HG03066 (cell line): ENCODE results near the gene IDUA.

Experiments used
- ATAC-seq: cut with Tn5 transposase; IDR thresholded peaks from one replicate; pipeline ENCODE4 v1.9.1; 2021; ENCODE audit warnings: low read depth; ENCODE audit not compliant: unreplicated experiment

Gene IDUA

GRCh38 chr4:1013225-1014073 is 26.6 kb downstream of the IDUA start:
- ATAC-seq = no peak

- ATAC-seq = no peak
Measured at GRCh38 chr4:1014291-1015167, 27.7 kb downstream of the IDUA start.

GRCh38 chr4:1015179-1015578 is 28.3 kb downstream of the IDUA start:
- ATAC-seq = no peak

DNA sequence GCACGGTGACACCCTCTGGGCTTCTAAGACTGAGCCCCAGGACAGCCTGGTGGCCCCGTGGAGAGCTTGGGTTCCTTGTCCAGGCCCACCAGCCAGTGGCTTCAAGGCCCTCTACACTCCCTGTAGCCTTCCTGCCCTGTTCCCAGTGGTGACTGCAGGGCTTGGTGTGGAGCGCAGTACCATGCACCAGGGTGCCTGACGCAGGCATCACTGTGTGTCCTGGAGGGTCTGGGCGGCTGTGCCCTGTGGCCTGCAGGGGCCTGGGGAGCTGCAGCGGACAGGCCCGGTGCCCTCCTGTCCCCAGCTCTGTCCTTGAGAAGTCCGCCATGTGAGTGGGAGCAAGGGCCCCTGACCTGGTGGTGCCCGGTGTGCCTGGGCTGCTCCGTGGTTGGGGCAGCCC is 28.9 kb downstream of the IDUA start:
- ATAC-seq = no peak

DNA sequence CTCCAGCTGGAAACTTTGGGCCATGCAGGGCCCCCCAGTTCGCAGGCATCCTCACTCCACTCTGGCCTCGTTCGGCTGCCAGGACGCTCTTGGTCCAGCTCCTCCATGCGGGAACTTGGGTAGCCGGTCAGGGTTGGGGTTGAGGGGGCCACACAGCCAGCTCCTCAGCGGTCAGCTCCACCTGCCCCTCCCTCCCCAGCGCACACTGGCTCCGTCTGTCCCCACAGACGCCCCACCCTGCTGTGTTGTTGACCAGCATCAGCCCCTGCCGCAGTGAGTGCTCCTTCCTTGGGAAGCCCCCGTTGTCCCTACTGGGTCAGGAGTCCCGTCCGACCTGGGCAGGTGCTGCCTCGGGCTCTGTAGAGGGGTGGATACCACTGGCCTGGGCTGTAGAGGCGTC is 30.4 kb downstream of the IDUA start:
- ATAC-seq = no peak

- ATAC-seq = no peak
Measured at GRCh38 chr4:1017706-1018105, 30.9 kb downstream of the IDUA start.

- no peak for ATAC-seq
Measured at GRCh38 chr4:1018147-1019020, 31.5 kb downstream of the IDUA start.

GRCh38 chr4:1019320-1019719 is 32.5 kb downstream of the IDUA start:
- no peak for ATAC-seq

DNA sequence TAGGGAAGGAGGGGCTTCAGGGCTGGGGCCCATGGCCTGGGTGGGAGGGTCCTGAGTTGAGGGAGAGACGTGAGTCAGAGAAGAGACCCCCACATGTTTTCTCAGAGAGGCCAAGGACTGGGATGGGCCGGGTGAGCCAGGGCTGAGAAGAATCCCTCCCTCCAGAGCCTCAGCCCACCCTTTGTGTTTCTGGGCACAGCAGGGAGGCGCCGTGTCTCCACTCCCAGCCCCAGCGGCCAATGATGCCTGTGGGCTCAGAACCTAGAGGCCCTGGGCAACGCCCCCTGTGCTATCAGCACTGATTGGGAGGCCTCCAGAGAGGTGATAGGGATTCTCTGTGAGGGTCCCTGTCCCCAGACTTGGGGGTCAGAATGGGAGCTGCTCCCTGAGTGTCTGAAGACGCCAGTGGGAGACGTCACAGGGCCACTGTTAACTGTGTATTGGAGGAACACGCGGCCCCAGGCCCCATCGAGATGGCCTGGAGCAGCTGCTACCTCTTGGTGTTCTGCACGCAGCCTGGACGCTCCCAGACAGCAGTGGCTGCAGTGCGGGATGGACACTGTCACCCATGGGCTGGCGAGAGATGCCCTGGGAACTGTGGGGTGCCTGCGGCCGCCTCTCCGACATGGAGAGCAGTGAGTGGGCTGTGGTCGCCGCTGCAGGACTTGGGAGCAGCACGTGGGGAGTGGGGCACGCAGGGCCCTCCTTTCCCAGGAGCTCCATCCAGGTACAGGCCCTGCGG is 33.1 kb downstream of the IDUA start:
- ATAC-seq = no peak

- peak; percentile 80 for ATAC-seq
Measured at GRCh38 chr4:1021386-1022050, 34.7 kb downstream of the IDUA start.

DNA sequence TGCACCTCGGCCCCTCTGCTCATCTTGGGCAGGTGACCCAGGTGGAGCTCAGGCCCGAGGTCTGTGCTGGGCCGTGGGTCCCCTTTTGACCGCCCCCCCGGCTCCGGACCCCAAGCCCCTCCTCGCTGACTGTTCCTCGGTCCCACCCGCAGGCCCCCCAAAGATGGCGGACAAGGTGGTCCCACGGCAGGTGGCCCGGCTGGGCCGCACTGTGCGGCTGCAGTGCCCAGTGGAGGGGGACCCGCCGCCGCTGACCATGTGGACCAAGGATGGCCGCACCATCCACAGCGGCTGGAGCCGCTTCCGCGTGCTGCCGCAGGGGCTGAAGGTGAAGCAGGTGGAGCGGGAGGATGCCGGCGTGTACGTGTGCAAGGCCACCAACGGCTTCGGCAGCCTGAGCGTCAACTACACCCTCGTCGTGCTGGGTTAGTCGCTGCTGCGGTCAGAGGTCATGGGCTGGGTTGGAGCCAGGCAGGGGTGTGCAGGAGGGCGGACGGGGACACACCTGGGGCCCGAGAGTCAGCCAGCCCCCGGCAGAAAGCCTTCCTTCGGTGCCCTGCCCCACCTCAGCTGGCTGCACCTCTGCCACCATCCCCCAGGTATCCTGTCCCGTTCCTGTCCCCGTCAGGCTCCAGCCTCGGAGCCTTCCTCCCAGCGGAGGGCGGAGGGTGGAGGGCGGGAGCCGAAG is 35.4 kb downstream of the IDUA start:
- no peak for ATAC-seq

DNA sequence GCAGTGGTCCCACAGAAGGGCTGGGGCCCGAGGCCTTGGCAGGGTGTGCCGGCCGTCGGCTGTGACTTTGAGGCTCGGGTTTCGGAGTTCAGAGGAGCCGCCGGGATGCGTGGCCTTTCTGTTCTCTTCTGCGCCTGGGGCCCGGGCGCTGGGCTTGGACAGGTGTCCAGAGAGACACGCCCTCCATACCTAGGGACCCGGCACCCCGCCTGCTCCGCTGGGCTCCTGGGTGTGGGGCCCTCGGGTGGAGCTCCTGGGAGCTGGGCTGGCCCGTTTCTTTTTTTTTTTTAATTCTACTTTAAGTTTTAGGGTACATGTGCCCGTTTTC is 35.9 kb downstream of the IDUA start:
- no peak for ATAC-seq

GRCh38 chr4:1023075-1023640 is 36.3 kb downstream of the IDUA start:
- ATAC-seq = no peak

GRCh38 chr4:1023895-1024740 is 37.3 kb downstream of the IDUA start:
- ATAC-seq = no peak

DNA sequence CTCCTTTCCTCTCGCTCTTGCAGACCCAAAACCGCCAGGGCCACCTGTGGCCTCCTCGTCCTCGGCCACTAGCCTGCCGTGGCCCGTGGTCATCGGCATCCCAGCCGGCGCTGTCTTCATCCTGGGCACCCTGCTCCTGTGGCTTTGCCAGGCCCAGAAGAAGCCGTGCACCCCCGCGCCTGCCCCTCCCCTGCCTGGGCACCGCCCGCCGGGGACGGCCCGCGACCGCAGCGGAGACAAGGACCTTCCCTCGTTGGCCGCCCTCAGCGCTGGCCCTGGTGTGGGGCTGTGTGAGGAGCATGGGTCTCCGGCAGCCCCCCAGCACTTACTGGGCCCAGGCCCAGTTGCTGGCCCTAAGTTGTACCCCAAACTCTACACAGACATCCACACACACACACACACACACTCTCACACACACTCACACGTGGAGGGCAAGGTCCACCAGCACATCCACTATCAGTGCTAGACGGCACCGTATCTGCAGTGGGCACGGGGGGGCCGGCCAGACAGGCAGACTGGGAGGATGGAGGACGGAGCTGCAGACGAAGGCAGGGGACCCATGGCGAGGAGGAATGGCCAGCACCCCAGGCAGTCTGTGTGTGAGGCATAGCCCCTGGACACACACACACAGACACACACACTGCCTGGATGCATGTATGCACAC is 38.2 kb downstream of the IDUA start:
- no peak for ATAC-seq

DNA sequence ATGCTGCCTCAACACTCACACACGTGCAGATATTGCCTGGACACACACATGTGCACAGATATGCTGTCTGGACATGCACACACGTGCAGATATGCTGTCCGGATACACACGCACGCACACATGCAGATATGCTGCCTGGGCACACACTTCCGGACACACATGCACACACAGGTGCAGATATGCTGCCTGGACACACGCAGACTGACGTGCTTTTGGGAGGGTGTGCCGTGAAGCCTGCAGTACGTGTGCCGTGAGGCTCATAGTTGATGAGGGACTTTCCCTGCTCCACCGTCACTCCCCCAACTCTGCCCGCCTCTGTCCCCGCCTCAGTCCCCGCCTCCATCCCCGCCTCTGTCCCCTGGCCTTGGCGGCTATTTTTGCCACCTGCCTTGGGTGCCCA is 39.3 kb downstream of the IDUA start:
- peak; percentile 60 for ATAC-seq

DNA sequence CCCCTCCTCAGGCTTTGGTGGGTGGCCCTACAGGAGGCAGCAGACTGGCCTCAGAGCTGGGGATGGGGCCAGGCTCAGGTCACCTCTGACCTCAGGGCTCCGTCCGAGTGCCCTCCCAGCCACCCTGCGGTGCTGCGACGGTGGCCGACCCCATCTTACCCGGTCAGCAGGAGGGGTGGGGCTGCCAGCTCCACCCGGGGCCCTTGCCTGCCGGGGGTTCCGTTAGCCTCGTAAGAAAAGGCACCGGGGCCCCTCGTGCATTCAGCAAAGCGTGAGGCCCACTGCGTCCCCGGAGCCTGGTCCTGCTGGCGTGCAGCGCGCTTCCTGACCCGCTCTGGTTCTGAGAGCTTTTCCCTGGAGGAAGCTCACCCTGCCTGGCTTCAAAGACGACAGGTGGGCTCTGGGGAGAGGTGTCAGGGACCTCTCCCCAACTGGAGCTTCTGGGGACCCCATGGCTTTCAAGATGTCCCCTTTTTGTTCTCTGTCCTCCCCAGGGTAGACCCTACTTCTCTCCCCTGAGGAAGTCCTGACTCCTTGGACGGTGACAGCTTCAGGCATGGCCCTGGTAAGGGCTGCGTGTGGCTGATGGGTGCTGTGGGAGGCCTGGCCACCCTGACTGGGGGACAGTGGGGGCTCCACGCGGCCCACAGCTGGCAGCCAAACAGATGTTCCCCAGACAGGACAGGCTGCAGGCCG is 40.5 kb downstream of the IDUA start:
- ATAC-seq = no peak
